Measurements from ENCODE around the gene FIGN. TPM values are rescaled to one million over a fixed set of nuclear protein-coding genes. Genes with fewer than 3 reads are reported as not detected.

FIGN gene
- total and polyA plus RNA-seq, 2 of the 8 experiments (the other 6 are each of a cell fraction or from before 2014, with no cell fraction given), result 5.0 to 22.8 TPM

GRCh38 chr2:163751696-163752095, 15.9 kb upstream of the FIGN start:
- Histone ChIP-seq H3K36me3 (ENCODE audit: control insufficient read depth in 2 of 4, insufficient read depth in 4 of 4, low read length in 3 of 4) (no peaks in the 10 kb centered on the region), H4K91ac (replicated peaks; ENCODE audit: insufficient read length, low read length) (no peak overlapping the region), H3K27me3 (replicated peaks in 1 of 4; ENCODE audit: control insufficient read depth in 3 of 4, extremely low read depth in 1 of 4, insufficient read depth in 3 of 4, low read length in 3 of 4) (no peaks in the 10 kb centered on the region), H3K4me3 (ENCODE audit: extremely low read depth in 1 of 4, insufficient read depth in 2 of 4, low read depth in 3 of 4, low read length in 4 of 4) (no peak overlapping the region), H4K8ac (ENCODE audit: extremely low read depth, insufficient read depth, low read length) (no peak overlapping the region), H2BK5ac (ENCODE audit: low read depth, low read length) (no peak overlapping the region), H3K79me1 (ENCODE audit: low read depth, low read length) (no peaks in the 10 kb centered on the region), H3K14ac (ENCODE audit: insufficient read length) (no peak overlapping the region), H3K23ac (ENCODE audit: insufficient read length) (no peak overlapping the region), H3K4ac (replicated peaks; ENCODE audit: insufficient read length, low read depth, low read length) (no peak overlapping the region), H3K4me2 (ENCODE audit: insufficient read depth in 1 of 2, low read depth in 2 of 2, low read length in 2 of 2) (no peak overlapping the region), H3K56ac (replicated peaks; ENCODE audit: insufficient read length, low read depth, low read length) (no peak overlapping the region), H4K20me1 (replicated peaks in 1 of 2; ENCODE audit: control insufficient read depth in 1 of 2, insufficient read depth in 2 of 2, low read length in 2 of 2) (no peaks in the 10 kb centered on the region), H2BK120ac (replicated peaks; ENCODE audit: low read depth, low read length) (no peak overlapping the region), H3K4me1 (replicated peaks in 1 of 4; ENCODE audit: control insufficient read depth in 3 of 4, insufficient read depth in 4 of 4, low read length in 3 of 4) (no peaks in the 10 kb centered on the region), H3K79me2 (ENCODE audit: control insufficient read depth in 1 of 2, insufficient read depth in 2 of 2, low read length in 2 of 2) (no peaks in the 10 kb centered on the region), H2AFZ (ENCODE audit: low read length) (no peak overlapping the region), H2BK15ac (ENCODE audit: low read length) (no peak overlapping the region), H3K9me3 (ENCODE audit: insufficient read depth in 2 of 2, low read depth in 1 of 2, low read length in 1 of 2) (no peaks in the 10 kb centered on the region), H2BK12ac (ENCODE audit: low read depth, low read length) (no peak overlapping the region), H4K5ac (ENCODE audit: insufficient read length, low read depth, low read length) (no peak overlapping the region), H3K9ac (replicated peaks in 1 of 4; ENCODE audit: extremely low read depth in 1 of 4, low read depth in 3 of 4, low read length in 3 of 4) (no peak overlapping the region), H3K27ac (ENCODE audit: low read depth, low read length) (no peak overlapping the region), H3K18ac (ENCODE audit: extremely low read depth, low read length) (no peak overlapping the region), H3K23me2 (ENCODE audit: low read depth, low read length) (no peaks in the 10 kb centered on the region), H2AK5ac (ENCODE audit: low read depth, low read length) (no peak overlapping the region), H2BK20ac (ENCODE audit: low read length) (no peak overlapping the region)
- DNase-seq (ENCODE audit: low read depth in 1 of 2, low spot score in 2 of 2), result no peak
- FAIRE-seq, result no peak
- CTCF ChIA-PET (ENCODE audit: partially characterized antibody), result interaction anchor here (0.7 to 1.2 kb wide), 2 partner anchors 62 to 127 kb away, joined by 3 read pairs; no protein-coding TSS in a partner anchor
- TF ChIP-seq E2F6 (IDR thresholded peaks at IDR 0.05) (no peak), BCL11A (IDR thresholded peaks at IDR 0.05; ENCODE audit: low read depth in 2 of 2, low read length in 2 of 2) (no peak)
- POLR2A ChIA-PET (ENCODE audit: partially characterized antibody), result interaction anchor here (0.6 to 1.1 kb wide), 2 partner anchors 15 to 20 kb away, joined by 4 to 5 read pairs; partner anchors contain the start of gene FIGN

Measured in H1 (cell line).